Central memory CD4-positive, alpha-beta T cell (primary cell): ENCODE measurements around the gene ESR1.
A peak's percentile ranks its signal among the peaks of the same experiment; 100 is the strongest.
"Not testable (repeated sequence)": the region's sequence is repeated elsewhere in the genome, so short reads cannot be mapped to it uniquely, and the experiment has no call there.

Experiments used
- DNase-seq: peaks from one replicate; pipeline ENCODE4 v3.0.0; 2022

ESR1 gene

DNA sequence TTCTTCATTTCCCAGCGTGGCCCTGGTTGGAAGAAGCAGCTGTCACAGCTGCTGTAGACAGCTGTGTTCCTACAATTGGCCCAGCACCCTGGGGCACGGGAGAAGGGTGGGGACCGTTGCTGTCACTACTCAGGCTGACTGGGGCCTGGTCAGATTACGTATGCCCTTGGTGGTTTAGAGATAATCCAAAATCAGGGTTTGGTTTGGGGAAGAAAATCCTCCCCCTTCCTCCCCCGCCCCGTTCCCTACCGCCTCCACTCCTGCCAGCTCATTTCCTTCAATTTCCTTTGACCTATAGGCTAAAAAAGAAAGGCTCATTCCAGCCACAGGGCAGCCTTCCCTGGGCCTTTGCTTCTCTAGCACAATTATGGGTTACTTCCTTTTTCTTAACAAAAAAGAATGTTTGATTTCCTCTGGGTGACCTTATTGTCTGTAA is 292.7 kb downstream of the ESR1 start:
- no peak for DNase-seq

GRCh38 chr6:152107973-152108372 is 300.5 kb downstream of the ESR1 start:
- no peak for DNase-seq

DNA sequence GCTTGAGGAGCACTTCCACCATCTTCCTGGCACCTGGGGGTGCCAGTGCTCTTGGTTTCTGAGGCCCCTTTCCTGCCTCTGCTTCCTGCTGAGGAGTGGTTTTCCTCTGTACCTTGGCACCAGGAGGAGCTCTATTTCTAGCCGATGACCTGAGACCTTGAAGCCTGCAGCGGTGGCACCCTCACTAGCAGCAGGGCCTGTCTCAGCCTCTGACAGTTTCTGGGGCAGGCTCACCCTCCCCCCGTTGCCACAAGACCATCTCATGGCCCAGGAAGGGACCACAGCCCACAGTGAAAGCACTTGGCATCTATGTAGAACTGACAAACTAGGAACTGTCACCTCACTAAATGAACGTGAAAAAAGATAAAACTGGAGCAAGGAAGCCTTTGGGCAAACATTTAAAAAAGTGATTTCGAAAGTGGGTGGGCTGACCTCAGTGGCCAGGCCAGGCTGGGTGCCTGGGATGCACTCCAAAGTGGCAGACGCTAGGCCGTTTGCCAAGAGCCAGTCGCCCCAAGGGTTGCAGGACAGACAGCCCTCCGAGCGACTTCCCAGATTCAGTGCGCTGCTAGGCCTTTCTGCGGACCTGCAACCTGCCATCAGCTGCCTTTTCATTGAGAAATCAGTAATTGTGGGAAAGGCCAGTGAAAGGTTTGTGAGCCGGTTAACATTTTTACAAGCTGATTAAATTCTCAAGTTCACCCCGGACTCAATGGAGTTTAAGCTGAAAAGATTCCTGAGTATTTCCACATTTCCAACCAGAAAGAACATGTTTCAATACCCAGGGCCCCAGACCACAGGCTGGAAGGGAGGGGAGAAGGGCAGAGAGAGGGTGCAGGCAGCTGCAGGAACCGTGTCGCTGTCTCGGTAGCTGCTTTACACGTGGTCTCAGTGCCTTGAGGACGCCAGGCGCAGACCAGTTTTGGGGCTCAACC is 303.7 kb downstream of the ESR1 start:
- DNase-seq = no peak

DNA sequence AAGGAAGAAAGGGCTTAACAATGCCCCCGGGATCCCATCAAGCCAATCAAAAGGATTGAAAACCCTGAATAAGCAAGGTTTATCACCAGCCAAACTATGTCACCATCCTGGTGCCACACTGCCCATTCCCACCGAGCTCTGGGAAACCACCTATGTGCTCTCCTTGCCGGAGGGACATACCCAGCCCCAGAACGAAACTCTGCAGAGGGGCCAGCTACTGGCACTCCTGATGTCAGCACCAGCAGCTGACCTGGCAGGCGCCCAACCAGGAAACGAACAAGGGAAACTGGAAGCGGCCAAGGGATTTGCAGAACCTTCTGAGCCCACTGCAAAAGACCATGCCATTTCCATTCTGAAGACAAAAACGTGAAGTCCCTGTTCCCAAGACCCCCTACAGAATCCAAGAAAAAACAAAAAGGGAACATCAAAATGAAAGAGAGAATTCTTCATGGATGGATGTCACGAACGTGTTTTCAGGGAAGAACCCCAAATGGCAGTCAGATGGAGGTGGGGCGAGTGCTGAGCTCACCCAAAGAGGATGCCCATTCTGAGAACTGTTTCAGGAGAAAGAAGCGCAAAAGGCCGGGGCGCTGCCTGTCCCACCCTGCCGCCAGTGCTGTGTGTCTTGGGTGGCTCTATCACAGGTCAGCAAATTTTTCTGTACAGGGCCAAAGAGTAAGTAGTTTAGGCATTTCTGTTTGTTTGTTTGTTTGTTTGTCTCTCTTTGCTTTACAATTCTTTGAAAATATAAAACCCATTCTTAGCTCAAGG is 305.2 kb downstream of the ESR1 start:
- DNase-seq = no peak

DNA sequence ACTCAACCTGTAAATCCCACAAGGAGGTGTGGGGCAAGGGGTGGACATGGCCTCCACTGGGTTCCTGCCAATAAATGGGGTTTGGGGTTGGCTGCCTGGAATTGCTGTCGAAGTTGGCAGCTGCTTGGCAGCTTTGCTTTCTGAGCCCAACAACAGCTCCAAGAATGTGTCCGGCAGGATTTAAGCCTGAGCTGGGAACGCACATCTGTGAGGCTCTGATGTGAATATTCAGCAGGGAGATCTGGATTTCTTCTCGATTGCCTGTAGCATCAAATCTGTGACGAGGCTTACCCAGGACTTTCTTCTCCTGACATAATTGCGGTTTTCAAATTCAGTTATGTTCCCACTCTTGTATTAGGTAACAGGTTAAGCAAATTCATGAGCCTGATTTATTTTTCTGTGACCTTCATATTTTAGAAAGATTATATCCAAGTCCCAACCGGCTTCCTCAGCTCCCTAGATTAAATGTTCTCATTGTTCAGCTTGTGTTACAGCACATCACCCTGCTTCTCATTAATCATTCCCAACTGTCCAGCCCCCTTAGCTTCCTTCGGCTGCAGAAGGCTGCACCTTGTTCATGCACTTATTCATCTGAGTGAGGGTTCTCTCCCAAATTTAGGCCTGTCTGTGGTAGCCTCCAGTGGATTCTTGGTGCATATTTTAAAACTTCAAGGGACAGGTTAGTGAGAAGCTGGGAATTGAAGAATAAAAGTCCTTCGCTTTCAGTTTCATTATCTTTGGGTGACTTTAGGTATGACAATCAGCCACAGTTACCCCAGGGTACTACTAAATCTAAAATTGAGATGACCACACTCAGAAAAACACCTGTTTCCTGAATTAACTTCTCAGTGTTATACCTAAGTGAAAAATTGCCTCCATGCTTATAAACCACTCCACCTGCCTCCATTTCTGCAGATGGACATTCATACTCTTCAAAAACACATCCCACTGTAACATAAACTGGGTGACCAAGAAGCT is 310.0 kb downstream of the ESR1 start:
- no peak for DNase-seq

DNA sequence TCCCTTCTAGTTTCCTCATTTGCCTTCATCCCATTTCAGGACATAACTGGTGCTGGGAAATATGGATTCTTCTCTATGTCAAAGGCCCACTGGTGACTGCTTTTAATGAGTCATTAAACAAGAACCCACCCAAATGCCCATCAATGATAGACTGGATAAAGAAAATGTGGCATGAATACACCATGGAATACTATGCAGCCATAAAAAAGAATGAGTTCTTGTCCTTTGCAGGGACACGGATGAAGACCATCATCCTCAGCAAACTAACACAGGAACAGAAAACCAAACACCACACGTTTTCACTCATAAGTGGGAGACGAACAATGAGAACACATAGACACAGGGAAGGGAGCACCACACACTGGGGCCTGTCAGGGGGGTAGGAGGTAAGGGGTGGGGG is 310.7 kb downstream of the ESR1 start:
- DNase-seq = no peak

DNA sequence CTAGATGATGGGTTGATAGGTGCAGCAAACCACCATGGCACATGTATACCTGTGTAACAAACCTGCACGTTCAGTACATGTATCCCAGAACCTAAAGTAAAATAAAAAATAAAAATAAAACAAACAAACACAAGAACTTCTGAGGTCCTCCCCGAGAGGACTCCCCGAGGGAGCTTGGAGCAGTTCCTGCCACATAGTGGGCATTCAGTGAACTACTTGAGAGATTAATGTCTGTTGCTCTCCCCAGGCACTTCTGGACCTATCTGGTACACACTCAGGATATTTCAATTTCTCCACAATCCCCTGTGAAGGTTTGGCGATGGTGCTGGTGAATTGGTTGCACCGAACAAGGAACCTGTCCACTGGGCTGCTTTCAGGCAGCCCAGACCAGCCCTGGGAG is 311.2 kb downstream of the ESR1 start:
- DNase-seq = no peak

- no peak for DNase-seq
These were observed 312.3 kb downstream of the ESR1 start for GRCh38 chr6:152119831-152120230.

DNA sequence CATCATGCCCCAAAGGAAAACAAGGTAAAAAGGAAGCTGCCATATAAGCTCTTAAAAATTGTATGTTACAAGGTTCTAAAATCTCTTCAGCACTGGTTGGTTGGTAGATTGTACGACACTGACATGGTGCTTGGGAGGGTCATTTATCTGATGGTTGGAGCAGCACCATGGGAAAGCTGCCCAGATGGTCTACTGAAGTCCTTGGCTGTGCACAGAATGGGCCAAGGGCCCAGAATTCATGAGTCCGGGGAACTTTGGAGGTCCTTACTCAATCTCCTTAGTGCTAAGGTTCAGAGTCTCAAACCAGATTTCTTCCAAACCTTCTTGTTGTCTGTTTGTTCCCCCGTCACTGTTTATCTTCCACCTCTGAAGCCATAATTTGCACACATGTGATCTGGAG is 314.4 kb downstream of the ESR1 start:
- DNase-seq = no peak

DNA sequence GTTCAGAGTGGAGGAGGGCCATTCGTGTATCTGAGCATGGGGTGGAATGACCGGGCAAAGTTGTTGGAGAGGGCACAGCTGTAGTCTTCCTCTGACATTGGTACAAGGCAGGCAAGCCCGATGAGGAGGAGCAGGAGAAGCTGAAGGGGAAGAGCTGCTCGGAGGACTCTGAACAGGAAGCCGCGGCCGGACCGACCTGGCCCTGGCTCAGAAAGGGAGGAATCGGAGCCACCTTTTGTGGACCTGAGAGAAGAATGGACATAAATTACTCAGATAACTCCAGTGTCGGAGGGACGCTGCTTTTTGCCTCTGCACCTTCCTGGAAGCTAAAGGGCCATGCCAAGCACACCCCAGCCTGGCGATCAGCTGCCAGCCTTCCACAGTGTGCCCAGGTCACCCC is 315.0 kb downstream of the ESR1 start:
- DNase-seq = no peak

DNA sequence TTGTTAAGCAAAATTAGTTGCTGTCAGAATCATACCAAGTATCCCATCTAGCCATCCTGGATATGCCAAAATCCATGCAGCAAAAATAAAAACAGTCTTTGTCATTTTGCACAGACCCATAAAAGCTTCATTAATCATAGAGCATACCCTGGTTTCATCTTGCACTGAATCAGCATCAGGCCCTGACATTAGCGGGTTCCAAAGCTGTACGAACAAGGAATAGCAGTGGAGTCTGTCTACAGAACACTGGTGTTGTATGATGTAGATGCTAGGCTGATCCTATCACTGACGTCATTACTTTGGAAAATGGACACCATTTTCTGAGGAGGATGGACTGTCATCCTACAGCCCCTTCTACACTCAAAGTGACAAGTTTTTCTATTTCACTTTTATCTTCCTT is 315.6 kb downstream of the ESR1 start:
- DNase-seq = no peak

DNA sequence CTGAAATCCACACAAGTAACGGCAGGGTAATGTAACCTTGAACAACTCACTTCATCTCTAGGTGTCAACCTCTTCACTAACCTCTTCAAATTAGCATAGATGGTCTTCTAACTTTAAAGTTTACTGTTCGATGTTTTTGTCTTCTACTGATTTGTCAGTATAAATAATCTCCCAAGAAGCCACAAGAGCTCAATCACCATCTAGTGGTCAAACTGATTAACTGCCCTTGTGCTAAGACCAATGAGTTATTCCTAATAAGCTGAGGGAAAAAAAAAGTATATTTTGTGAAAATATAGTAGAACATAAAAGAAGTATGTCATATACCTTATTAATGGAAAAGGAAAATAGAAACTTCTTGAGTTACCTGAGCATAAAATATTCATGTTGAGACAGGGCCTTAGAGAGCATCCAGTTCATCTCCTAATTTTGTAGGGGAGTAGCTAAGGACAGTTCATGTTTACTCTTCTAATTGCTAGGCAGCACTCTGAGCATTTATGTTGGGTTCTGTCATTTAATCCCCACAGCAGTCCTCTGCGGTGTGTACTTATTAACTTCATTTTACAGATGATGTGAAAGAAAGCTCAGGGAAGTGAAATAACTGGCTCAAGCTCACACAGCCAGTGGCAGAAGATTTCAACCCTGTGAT is 317.1 kb downstream of the ESR1 start:
- peak; percentile 11 for DNase-seq

DNA sequence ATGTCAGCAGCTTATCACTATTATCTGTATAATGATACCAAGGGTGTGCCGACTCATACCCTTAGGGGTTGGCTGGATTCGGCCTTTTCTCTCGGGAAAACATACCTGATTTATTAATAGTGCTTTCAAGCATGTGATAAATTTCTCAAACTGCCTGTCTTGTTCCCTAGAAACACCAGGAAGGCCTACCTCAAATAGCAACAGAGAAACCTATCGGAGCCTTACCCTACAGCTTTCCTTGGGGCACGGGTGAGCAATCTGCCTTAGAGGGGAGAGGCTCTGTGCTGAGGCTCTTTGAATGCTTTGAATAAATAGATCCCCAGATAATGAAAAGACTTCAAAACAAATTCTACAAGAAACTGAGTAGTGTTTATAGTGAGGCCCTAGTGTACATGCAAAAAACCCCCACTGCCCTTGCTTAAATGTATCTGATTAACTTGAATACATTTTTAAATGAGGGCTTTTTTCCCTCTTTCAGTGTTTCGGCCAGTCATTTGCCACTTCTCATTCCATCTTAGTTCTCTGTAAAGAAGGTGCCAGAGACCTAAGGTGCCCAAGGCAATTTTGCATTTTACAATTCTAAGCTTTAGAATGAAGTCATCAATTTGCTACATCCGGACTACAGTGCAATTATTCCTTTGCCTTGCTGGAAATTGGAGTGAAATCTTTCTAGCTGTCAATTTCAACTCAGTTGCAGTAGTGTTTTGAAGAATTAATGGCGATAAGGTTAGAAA is 320.1 kb downstream of the ESR1 start:
- DNase-seq = no peak

DNA sequence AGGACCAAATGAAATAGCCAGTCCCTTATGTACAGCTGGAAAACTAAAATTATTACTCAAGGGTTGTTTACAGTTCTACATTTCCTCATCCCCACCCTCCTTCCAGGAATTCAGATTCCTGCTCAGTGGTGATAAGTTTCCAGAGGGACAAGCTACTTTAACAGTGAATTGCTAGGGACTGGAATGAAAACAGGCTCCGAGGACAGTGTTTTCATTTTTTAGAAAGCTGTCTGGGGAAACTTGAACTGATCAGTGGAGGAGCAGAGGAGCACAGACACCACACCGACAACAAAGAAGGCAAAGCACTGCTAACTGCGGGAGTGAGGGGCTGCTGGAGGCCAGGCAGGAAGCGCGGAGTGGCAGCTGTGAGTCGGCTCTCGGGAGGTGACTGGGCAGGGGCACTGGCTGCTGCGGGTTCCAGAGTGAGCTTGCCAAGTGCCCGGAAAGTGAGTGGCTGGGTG is 322.2 kb downstream of the ESR1 start:
- DNase-seq = no peak

GRCh38 chr6:152130441-152130840 is 323.0 kb downstream of the ESR1 start:
- DNase-seq = no peak

- no peak for DNase-seq
These were observed 328.4 kb downstream of the ESR1 start for GRCh38 chr6:152135755-152136448.

DNA sequence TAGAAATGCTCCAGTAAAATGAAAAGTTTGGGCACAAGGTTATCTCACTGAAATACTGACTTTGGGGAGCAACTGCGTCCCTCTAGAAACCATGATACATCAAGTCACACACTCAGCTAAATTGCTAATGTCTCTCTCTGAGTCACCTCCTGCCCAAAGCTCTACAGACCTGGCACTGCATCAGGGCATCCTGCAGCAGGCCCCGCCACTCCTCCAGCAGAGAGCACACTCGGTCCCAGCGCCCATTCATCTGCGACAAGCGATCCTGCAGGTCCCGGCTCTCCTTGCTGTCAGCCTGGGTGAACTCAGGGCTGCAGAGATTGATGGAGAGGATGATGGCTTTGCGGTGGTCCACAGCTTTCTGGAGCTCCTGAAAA is 329.0 kb downstream of the ESR1 start:
- no peak for DNase-seq

DNA sequence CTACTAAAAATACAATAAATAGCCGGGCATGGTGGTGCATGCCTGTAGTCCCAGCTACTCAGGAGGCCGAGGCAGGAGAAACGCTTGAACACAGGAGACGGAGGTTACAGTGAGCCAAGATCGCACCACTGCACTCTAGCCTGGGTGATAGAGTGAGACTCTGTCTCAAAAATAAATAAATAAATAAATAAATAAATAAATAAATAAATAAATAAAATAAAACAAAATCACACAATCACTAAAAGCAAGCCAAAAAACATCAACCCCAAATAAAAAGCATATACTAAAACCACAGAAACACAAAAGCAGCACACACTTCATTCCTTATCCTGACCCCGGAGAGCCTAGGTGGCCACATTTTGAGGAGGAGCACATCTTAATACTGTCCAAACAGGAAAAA is 330.9 kb downstream of the ESR1 start:
- DNase-seq = not testable (repeated sequence)

- no peak for DNase-seq
These were observed 334.6 kb downstream of the ESR1 start for GRCh38 chr6:152142105-152142504.

DNA sequence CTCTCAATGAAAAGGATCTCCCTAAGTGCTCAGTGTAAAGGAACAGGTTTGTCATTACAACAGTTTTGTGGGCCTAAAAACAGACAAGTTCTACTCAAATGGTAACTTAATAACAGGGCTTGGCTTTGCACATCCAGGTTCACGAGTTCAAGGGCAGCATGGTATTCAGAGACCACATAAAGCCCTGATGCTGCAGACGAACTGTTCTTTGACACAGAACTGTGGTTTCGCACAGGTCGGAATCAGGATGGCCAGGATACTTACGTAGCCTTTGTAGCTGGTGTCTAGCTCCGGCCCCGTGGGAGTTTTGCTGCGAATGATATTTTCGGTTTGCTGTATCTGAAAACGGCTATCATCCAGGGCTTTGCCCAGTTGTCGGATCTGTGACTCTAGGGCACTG is 335.9 kb downstream of the ESR1 start:
- DNase-seq = no peak

GRCh38 chr6:152146385-152146784 is 338.9 kb downstream of the ESR1 start:
- no peak for DNase-seq
